Fibroblast of skin of back (primary cell): Measurements from ENCODE around the gene EPB41L5.

Source experiments
- DNase-seq: peaks from one replicate; pipeline ENCODE4 v3.0.0-alpha.2; 2013

EPB41L5 gene

GRCh38 chr2:120227111-120227991, 214.5 kb downstream of the EPB41L5 start:
- DNase-seq: no peak

GRCh38 chr2:120228503-120228902, 215.6 kb downstream of the EPB41L5 start:
- DNase-seq: no peak
